Aorta (tissue), 5 donors: ENCODE data around the gene PLXNB1. TPM values are rescaled to one million over a fixed set of nuclear protein-coding genes. Genes with fewer than 3 reads are reported as not detected.

Source experiments
- ATAC-seq: fragments of 200-7000 bp; cut with Tn5 transposase; one replicate; pipeline ENCODE4 v1.9.1; 2022; ENCODE audit warnings: moderate library complexity; ENCODE audit not compliant: low FRiP score
- DNase-seq, 2 donors: peaks; one replicate each; pipeline ENCODE4 v3.0.0-alpha.2; 2020
- H3K27ac ChIP-seq, 2 donors: one replicate each; pipeline ENCODE4 v1.5.1; 2013; ENCODE audit warnings: low read length in 2 of 2, mild to moderate bottlenecking in 2 of 2, moderate library complexity in 2 of 2, control low read depth in 1 of 2, inconsistent platforms in 1 of 2, low read depth in 1 of 2
- H3K27me3 ChIP-seq, 2 donors: one replicate each; pipeline ENCODE4 v1.6.1; 2013; ENCODE audit warnings: control low read depth in 1 of 2, low read length in 1 of 2, mild to moderate bottlenecking in 1 of 2, moderate library complexity in 1 of 2; ENCODE audit not compliant: insufficient read depth in 2 of 2, control insufficient read depth in 1 of 2
- H3K36me3 ChIP-seq, 2 donors: one replicate each; pipeline ENCODE4 v1.6.1; 2013; ENCODE audit warnings: control low read depth in 1 of 2, low read length in 1 of 2, mild to moderate bottlenecking in 1 of 2; ENCODE audit not compliant: insufficient read depth in 2 of 2, control insufficient read depth in 1 of 2
- H3K4me1 ChIP-seq, 2 donors: one replicate each; pipeline ENCODE4 v1.6.1; 2013; ENCODE audit warnings: low read length in 2 of 2, control low read depth in 1 of 2, mild to moderate bottlenecking in 1 of 2, moderate library complexity in 1 of 2; ENCODE audit not compliant: insufficient read depth in 2 of 2, control insufficient read depth in 1 of 2
- H3K4me3 ChIP-seq, 2 donors: one replicate each; pipeline ENCODE4 v1.5.1; 2013; ENCODE audit warnings: low read length in 2 of 2, control low read depth in 1 of 2, mild to moderate bottlenecking in 1 of 2
- H3K9me3 ChIP-seq: one replicate; pipeline ENCODE4 v1.6.1; 2013; ENCODE audit warnings: mild to moderate bottlenecking, low read length; ENCODE audit not compliant: control insufficient read depth
- WGBS, 2 donors: extraction: QIAGEN DNeasy Blood & Tissue Kit; methylation state at CpG; one replicate each; pipeline ENCODE4 v1.1.7; 2013; 5-methylcytosine and 5-hydroxymethylcytosine counted together
- intact Hi-C, 2 donors: fragments of 100-400 bp; cut with DNase I; formaldehyde crosslinking; loops; one replicate each; pipeline versions ENCODE4 v1.14.2 to v1.15.0; 2022
- polyA plus RNA-seq, 2 donors: library from polyadenylated mRNA; stranded (reverse); fragments of 200-250 nt; gene quantifications; one replicate each; pipeline ENCODE4 v1.2.3, GENCODE V29; 2013
- total RNA-seq, 2 donors: library from RNA; stranded (reverse); fragmentation: NEBNext Ultra II Directional; extraction: Animal tissue kit (Norgen Biotek cat#: 25700); gene quantifications; one replicate each; pipeline ENCODE4 v1.2.1, GENCODE V29; 2021
- donor health status: healthy with polysubstance abuse.
- donor health status: Bipolar disorder and iron deficiency.
- donor health status: DM: no; HTN: no; CAD: no.
- donor health status: DM: no; HTN: no; CAD: no.
- donor health status: DM: yes; HTN: yes; CAD: no.

Gene PLXNB1
- total and polyA plus RNA-seq, 4 donors: 26.3 to 235 (median 92.5) TPM

DNA sequence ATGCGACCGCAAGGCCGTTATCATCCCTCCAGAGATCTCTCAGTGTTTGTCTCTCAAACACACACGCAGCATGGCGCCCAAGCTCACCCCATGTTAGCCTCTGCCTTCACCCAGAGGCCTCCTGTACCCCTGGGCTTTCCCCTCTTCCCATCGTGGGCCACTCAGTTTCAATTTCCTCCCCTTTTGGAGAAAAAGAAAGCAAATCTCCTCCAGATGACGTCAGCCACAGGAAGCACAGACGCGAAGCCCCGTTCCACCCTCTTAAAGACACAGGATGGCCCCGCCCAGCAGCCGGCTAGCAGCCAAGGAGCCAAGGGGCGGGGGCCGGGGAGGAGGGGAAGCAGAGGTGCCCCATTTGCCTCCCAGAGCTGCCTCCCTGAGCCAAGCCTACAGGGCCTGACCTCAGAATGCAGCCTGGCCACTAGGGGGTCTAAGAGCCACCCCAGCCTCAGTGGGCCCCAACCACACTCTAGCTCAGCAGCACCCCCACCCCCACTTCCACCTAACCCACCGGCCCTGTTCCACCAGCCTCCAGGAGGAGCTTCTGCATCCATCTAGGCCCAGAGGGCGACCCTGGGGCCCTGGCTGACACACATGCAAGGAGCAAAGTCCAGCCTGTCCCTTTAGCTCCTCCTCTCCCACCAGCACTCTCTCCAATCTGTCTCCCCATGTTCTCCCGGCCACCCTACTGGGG, 43.2 kb upstream of the PLXNB1 start:
- DNase-seq: peak; percentile 96
- Histone ChIP-seq H3K4me3 (peak overlapping the region; percentile 77 to 96), H3K27me3 (no peaks in the 10 kb centered on the region), H3K36me3 (no peaks in the 10 kb centered on the region), H3K27ac (peak overlapping the region; percentile 71 to 99), H3K9me3 (no peaks in the 10 kb centered on the region), H3K4me1 (no peaks in the 10 kb centered on the region)
- 3% methylated on average over 17 of the region's 17 CpGs for WGBS, 2 donors
- intact Hi-C loops: loop anchor here in 1 of 2 donors (1.0 kb wide), 1 partner anchor 31 kb away; the partner anchor contains the start of gene SHISA5
- peak; percentile 94 for ATAC-seq

DNA sequence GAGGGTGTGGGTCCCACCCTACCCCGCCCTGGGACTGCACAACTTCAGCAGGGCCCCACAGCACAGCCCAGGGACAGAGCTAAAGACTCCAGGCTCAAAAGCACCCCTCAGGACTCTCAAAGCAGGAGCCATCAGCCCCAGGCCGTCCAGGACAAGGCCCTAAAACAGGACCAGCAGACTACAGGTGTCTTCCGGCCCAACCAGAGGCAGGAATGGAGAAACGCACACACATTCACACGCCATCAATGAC, 42.7 kb upstream of the PLXNB1 start:
- ATAC-seq (peak; percentile 28), DNase-seq (no peak)
- H3K27me3 ChIP-seq: no peaks in the 10 kb centered on the region
- H3K36me3 ChIP-seq: no peaks in the 10 kb centered on the region
- no peaks in the 10 kb centered on the region for H3K4me1 ChIP-seq
- peak overlapping the region; percentile 71 to 99 for H3K27ac ChIP-seq
- 0 to 1% methylated on average over 5 of the region's 5 CpGs for WGBS, 2 donors
- peak overlapping the region; percentile 77 to 96 for H3K4me3 ChIP-seq
- no peaks in the 10 kb centered on the region for H3K9me3 ChIP-seq
- intact Hi-C loops: no loop called here

DNA sequence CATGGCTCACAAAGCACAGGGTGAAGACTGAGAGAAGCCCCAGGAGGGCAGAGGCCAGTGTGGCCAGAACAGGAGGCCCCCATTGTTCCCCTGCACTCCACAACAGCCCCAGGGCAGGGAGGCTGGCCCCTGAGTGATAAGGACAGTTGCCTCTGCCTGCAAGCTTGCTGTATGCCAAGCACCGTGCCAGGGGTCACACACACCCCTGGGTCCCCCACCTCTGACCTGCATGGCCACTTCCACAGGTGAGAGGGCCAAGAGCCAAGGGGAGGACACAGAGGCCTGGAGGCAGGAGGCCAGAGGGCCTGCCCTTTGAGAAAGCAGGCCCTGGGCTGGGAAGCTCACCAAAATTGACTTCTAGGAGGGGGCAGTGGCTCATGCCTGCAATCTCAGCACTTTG, 40.4 kb upstream of the PLXNB1 start:
- ATAC-seq: no peak
- peak overlapping the region in 1 of 2 donors; percentile 13 for H3K27ac ChIP-seq
- no peak overlapping the region for H3K4me3 ChIP-seq
- DNase-seq: no peak
- H3K4me1 ChIP-seq: no peaks in the 10 kb centered on the region
- no peaks in the 10 kb centered on the region for H3K9me3 ChIP-seq
- no peaks in the 10 kb centered on the region for H3K36me3 ChIP-seq
- WGBS, 2 donors: 50 to 57% methylated on average over 1 of the region's 1 CpG
- intact Hi-C loops: no loop called here
- H3K27me3 ChIP-seq: no peaks in the 10 kb centered on the region

DNA sequence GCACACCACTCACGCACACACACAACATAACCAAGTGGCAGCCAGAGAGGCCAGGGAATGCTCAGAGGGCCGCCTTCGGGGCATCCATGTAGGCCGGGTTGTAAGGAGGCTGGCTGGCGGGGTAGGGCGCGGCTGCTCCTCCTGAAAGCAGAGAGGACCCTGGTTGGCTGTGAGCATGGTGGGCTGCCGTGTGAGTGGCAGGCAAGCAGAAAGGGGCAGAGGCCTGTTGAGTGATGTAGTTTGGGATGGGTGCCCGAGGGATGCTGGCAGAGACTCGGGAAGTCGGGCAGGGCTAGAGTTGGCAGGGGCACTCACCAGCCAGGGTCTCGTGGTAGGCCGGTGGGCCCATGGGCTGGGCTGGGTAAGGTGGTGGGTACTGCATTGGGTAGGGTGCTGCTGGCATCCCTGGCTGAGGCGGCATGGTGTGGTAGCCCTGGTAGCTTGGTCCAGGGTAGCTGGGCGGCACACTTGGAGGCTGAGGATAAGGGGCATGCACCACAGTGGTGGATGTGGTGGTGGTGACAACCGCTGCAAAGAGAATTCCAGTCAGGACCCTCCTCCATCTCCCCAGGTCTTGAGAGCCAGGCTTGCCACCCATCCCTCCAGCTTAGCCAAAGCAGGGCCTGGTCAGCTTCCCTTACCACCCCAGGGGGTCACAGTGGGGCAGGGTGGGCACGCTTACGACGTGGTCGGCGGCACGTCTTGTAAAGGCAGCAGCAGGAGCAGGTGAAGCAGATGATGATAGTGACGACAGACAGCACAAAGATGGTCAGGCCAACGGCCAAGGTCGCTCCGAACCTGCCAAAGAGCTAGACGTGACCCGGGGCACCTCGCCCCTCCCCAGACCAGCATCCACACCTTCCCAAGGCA, 39.4 kb upstream of the PLXNB1 start:
- H3K36me3 ChIP-seq: no peaks in the 10 kb centered on the region
- H3K27me3 ChIP-seq: no peaks in the 10 kb centered on the region
- ATAC-seq: no peak
- no peaks in the 10 kb centered on the region for H3K4me1 ChIP-seq
- no peaks in the 10 kb centered on the region for H3K9me3 ChIP-seq
- H3K4me3 ChIP-seq: no peak overlapping the region
- no peak for DNase-seq
- 66 to 67% methylated on average over 29 of the region's 29 CpGs for WGBS, 2 donors
- peak overlapping the region in 1 of 2 donors; percentile 30 for H3K27ac ChIP-seq
- intact Hi-C loops: loop anchor here (5.0 to 10.0 kb wide), 3 partner anchors 33 to 218 kb away; partner anchors contain the start of genes NCKIPSD (in 2 of the 2), SHISA5 (in 1 of the 2) and SLC26A6 (in 1 of the 2)

DNA sequence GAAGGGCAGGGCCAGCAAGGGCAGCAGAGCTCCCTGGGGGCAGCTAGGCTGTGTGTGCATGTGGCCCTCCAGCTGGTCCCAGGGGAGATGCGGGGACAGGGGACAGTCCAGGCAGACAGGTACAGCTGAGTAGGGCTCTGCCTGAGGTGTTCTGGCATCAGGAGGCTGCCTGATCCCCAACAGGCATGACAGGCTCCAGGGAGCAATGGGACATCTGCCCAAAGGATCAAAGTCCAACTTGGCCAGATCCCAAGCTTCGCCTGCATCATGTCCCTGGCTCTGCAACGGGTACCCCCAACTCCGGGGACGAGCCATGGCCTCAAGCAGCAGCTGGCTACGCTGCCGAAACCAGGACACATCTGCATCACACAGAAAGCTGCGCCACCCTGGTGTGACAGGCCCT, 38.4 kb upstream of the PLXNB1 start:
- Histone ChIP-seq H3K4me1 (no peaks in the 10 kb centered on the region), H3K36me3 (no peaks in the 10 kb centered on the region), H3K27ac (peak overlapping the region; percentile 12 to 94), H3K9me3 (no peaks in the 10 kb centered on the region), H3K4me3 (no peak overlapping the region), H3K27me3 (no peaks in the 10 kb centered on the region)
- WGBS, 2 donors: 47 to 55% methylated on average over 8 of the region's 8 CpGs
- intact Hi-C loops: loop anchor here (5.0 to 10.0 kb wide), 3 partner anchors 34 to 219 kb away; partner anchors contain the start of genes NCKIPSD (in 2 of the 2), SHISA5 (in 1 of the 2) and SLC26A6 (in 1 of the 2)
- ATAC-seq: no peak
- no peak for DNase-seq

DNA sequence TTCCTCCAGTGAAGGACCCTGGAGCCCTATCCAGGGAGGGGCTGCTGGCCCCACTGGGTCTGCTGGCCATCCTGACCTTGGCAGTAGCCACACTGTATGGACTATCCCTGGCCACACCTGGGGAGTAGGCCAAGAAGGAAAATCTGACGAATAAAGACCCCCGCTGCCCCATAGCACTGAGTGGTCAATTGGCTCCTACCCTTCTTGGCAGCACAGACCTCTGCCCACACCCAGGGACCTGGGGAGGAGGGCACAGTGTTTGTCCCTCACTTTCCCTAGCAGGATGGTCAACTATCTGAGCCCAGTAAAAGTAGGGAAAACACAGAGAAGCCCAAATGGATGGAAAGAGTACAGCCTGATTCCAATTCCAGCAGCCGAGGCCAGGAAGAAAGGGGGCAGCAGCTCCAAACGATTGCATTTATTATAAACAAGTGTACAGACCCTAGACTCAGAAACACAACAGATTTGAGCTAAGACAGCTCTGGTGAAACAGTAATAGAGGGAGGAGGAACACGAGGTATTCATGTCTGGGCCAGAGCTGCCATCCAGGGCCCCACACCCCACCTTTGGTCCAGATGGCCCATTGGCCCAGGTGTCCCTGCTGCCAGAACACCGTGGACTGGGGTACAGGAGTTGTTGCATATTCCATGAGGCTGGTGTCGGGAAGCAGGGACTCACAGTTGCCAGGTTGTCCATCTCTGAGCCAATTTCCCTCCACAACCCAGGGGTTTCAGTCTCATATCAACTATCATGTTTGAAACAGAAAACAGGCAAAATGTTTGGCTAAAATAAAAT, 37.8 kb upstream of the PLXNB1 start:
- Histone ChIP-seq H3K9me3 (no peaks in the 10 kb centered on the region), H3K27me3 (no peaks in the 10 kb centered on the region), H3K4me1 (no peaks in the 10 kb centered on the region), H3K4me3 (no peak overlapping the region), H3K36me3 (no peaks in the 10 kb centered on the region), H3K27ac (peak overlapping the region; percentile 12 to 94)
- intact Hi-C loops: loop anchor here (5.0 to 10.0 kb wide), 3 partner anchors 35 to 220 kb away; partner anchors contain the start of genes NCKIPSD (in 2 of the 2), SHISA5 (in 1 of the 2) and SLC26A6 (in 1 of the 2)
- WGBS, 2 donors: 54 to 62% methylated on average over 7 of the region's 7 CpGs
- DNase-seq: no peak
- ATAC-seq: no peak

DNA sequence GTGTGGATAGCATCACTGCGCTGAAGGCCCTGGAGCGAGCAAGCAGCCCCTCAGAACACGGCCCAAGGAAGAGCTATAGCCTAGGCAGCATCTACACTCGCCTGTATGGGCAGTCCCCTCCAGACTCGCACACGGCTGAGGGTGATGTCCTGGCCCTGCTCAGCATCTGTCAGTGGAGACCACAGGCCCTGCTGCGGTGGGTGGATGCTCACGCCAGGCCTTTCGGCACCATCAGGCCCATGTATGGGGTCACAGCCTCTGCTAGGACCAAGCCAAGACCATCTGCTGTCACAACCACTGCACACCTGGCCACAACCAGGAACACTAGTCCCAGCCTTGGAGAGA, 37.2 kb upstream of the PLXNB1 start:
- Histone ChIP-seq H3K4me1 (no peaks in the 10 kb centered on the region), H3K36me3 (no peaks in the 10 kb centered on the region), H3K4me3 (no peak overlapping the region), H3K9me3 (no peaks in the 10 kb centered on the region), H3K27me3 (no peaks in the 10 kb centered on the region), H3K27ac (peak overlapping the region; percentile 12 to 94)
- DNase-seq: no peak
- 62 to 69% methylated on average over 9 of the region's 9 CpGs for WGBS, 2 donors
- intact Hi-C loops: loop anchor here (5.0 to 10.0 kb wide), 3 partner anchors 35 to 220 kb away; partner anchors contain the start of genes NCKIPSD (in 2 of the 2), SHISA5 (in 1 of the 2) and SLC26A6 (in 1 of the 2)
- ATAC-seq: no peak
